ENCODE results near the gene SMIM1. TPM values are rescaled to one million over a fixed set of nuclear protein-coding genes. Genes with fewer than 3 reads are reported as not detected.

The SMIM1 gene
- total RNA-seq, 1 donor from 2014 or later = not detected

DNA sequence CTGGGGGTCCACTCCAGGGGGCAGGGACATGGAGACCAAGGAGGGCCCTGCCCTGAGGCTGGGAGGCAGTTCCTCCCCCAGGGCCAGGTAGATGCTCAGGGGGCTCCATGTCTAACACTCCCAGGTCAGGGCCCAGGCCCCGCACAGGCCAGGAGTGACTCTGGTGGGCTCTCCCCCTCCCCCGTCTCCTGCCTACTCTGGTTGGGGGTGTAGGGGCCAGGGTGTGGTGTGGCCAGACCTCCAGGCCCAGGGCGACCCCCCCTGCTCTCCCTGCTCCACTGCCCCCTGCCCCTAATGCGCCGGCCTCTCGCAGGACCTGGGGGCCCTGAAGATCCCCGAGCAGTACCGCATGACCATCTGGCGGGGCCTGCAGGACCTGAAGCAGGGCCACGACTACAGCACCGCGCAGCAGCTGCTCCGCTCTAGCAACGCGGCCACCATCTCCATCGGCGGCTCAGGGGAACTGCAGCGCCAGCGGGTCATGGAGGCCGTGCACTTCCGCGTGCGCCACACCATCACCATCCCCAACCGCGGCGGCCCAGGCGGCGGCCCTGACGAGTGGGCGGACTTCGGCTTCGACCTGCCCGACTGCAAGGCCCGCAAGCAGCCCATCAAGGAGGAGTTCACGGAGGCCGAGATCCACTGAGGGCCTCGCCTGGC, 40.0 kb upstream of the SMIM1 start:
- H3K36me3 ChIP-seq (ENCODE audit: control insufficient read depth, insufficient read depth, low read length) = no peaks in the 10 kb centered on the region
- no peak overlapping the region for H3K4me3 ChIP-seq (ENCODE audit: low read depth, low read length)
- TF ChIP-seq, protein P1, sequence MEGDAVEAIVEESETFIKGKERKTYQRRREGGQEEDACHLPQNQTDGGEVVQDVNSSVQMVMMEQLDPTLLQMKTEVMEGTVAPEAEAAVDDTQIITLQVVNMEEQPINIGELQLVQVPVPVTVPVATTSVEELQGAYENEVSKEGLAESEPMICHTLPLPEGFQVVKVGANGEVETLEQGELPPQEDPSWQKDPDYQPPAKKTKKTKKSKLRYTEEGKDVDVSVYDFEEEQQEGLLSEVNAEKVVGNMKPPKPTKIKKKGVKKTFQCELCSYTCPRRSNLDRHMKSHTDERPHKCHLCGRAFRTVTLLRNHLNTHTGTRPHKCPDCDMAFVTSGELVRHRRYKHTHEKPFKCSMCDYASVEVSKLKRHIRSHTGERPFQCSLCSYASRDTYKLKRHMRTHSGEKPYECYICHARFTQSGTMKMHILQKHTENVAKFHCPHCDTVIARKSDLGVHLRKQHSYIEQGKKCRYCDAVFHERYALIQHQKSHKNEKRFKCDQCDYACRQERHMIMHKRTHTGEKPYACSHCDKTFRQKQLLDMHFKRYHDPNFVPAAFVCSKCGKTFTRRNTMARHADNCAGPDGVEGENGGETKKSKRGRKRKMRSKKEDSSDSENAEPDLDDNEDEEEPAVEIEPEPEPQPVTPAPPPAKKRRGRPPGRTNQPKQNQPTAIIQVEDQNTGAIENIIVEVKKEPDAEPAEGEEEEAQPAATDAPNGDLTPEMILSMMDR (IDR thresholded peaks at IDR 0.05; ENCODE audit: insufficient read depth, low read length, poor library complexity, severe bottlenecking) = no peak
- no peak for DNase-seq (ENCODE audit: low read depth)
- peaks cover 37% of the 10 kb centered on the region for H3K27me3 ChIP-seq (ENCODE audit: control insufficient read depth, insufficient read depth, low read length)

GRCh38 chr1:3733094-3733882, 39.3 kb upstream of the SMIM1 start:
- no peaks in the 10 kb centered on the region for H3K36me3 ChIP-seq (ENCODE audit: control insufficient read depth, insufficient read depth, low read length)
- no peak overlapping the region for H3K4me3 ChIP-seq (ENCODE audit: low read depth, low read length)
- TF ChIP-seq, protein P1 (IDR thresholded peaks at IDR 0.05; ENCODE audit: insufficient read depth, low read length, poor library complexity, severe bottlenecking) = no peak
- H3K27me3 ChIP-seq (ENCODE audit: control insufficient read depth, insufficient read depth, low read length) = peaks cover 31% of the 10 kb centered on the region
- no peak for DNase-seq (ENCODE audit: low read depth)

GRCh38 chr1:3733883-3734589, 38.5 kb upstream of the SMIM1 start:
- TF ChIP-seq, protein P1 (IDR thresholded peaks at IDR 0.05; ENCODE audit: insufficient read depth, low read length, poor library complexity, severe bottlenecking) = no peak
- H3K4me3 ChIP-seq (ENCODE audit: low read depth, low read length) = no peak overlapping the region
- DNase-seq (ENCODE audit: low read depth) = no peak
- peaks cover 31% of the 10 kb centered on the region for H3K27me3 ChIP-seq (ENCODE audit: control insufficient read depth, insufficient read depth, low read length)
- H3K36me3 ChIP-seq (ENCODE audit: control insufficient read depth, insufficient read depth, low read length) = no peaks in the 10 kb centered on the region

DNA sequence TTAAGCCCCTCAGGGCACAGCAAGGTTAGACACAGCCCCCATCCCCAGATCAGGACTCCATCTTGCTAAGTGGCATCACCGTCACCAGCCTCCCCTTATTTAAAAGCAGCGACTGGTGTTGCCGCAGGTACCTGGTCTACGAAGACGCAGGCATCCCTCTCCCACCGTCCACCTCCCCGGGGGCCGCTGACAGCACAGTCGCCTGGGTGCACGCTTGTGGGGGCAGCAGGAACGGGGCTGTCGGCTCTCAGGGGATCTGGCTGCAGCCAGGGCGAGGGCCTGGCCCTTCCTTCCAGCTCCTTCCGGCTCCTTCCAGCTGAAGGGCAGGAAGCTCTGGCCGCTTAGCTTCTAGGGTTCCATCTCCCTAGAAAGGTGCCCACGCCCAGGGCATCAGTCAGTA, 37.9 kb upstream of the SMIM1 start:
- Histone ChIP-seq H3K27me3 (ENCODE audit: control insufficient read depth, insufficient read depth, low read length) (peaks cover 29% of the 10 kb centered on the region), H3K36me3 (ENCODE audit: control insufficient read depth, insufficient read depth, low read length) (no peaks in the 10 kb centered on the region), H3K4me3 (ENCODE audit: low read depth, low read length) (no peak overlapping the region)
- DNase-seq (ENCODE audit: low read depth) = no peak
- TF ChIP-seq, protein P1 (IDR thresholded peaks at IDR 0.05; ENCODE audit: insufficient read depth, low read length, poor library complexity, severe bottlenecking) = no peak

DNA sequence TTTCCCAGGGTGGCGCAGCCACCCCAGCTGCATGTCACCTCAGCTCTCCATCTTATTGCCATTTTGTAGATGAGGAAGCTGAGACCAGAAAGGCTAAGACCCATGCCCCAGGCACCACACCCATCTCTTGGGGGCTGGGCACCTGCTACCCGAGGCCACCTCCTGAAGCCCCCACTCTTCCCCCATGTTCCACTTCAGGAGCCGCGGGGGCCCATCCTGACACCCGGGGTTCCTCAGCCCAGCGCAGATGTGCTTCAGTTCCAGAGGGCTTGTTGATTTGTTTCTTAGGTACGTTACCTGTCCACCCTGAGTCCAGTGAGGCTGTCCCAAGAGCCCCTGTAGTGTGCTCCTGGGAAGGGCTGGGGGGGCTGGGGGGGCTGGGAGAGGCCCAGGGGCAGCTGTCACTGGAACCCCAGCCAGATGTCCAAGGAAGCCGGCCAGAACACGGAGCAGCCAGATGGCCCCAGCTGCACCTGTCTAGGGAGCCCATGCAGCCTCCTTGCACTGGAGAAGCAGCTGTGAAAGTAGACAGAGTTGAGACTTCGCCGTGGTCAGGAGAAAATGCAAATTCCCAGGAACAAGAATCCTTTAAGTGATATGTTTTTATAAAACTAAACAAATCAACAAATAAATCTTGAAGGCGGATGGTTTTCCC, 37.4 kb upstream of the SMIM1 start:
- Histone ChIP-seq H3K27me3 (ENCODE audit: control insufficient read depth, insufficient read depth, low read length) (peaks cover 23% of the 10 kb centered on the region), H3K4me3 (ENCODE audit: low read depth, low read length) (no peak overlapping the region), H3K36me3 (ENCODE audit: control insufficient read depth, insufficient read depth, low read length) (no peaks in the 10 kb centered on the region)
- DNase-seq (ENCODE audit: low read depth) = no peak
- TF ChIP-seq, protein P1 (IDR thresholded peaks at IDR 0.05; ENCODE audit: insufficient read depth, low read length, poor library complexity, severe bottlenecking) = no peak
